DOHH2 (cell line): ENCODE measurements around the gene TXNRD2.

ENCODE experiments used
- H3F3A ChIP-seq: fragments of 200-600 bp; sonication (generic), shearing (Covaris generic); 2 replicates; pipeline ENCODE4 v1.6.0; 2016; ENCODE audit warnings: antibody characterized with exemption, mild to moderate bottlenecking; ENCODE audit not compliant: control insufficient read depth, insufficient read depth
- H3K27ac ChIP-seq: fragments of 200-600 bp; sonication (generic); 2 replicates; pipeline ENCODE4 v1.5.1; 2014; ENCODE audit warnings: low read depth, mild to moderate bottlenecking, low read length, moderate library complexity
- H3K27me3 ChIP-seq: fragments of 200-600 bp; sonication (generic); 2 replicates; pipeline ENCODE4 v1.6.1; 2014; ENCODE audit warnings: mild to moderate bottlenecking, low read length, mixed read lengths; ENCODE audit not compliant: control insufficient read depth
- H3K36me3 ChIP-seq: fragments of 200-600 bp; sonication (generic); 2 replicates; pipeline ENCODE4 v1.6.1; 2014; ENCODE audit warnings: mild to moderate bottlenecking, low read length, moderate library complexity, mixed read lengths; ENCODE audit not compliant: control insufficient read depth
- H3K4me1 ChIP-seq: fragments of 200-600 bp; sonication (generic); 2 replicates; pipeline ENCODE4 v1.6.1; 2014; ENCODE audit warnings: mild to moderate bottlenecking, low read length, mixed read lengths; ENCODE audit not compliant: control insufficient read depth
- H3K4me2 ChIP-seq: fragments of 200-600 bp; sonication (generic); 2 replicates; pipeline ENCODE4 v1.6.0; 2014; ENCODE audit warnings: mild to moderate bottlenecking, low read length, moderate library complexity
- H3K4me3 ChIP-seq: fragments of 200-600 bp; sonication (generic); 2 replicates; pipeline ENCODE4 v1.5.1; 2014; ENCODE audit warnings: mild to moderate bottlenecking, low read length, mixed read lengths
- H3K79me2 ChIP-seq: fragments of 200-600 bp; sonication (generic); 2 replicates; pipeline ENCODE4 v1.6.1; 2014; ENCODE audit warnings: mild to moderate bottlenecking, low read length, mixed read lengths; ENCODE audit not compliant: control insufficient read depth
- H3K9me2 ChIP-seq: fragments of 200-600 bp; sonication (generic); replicated peaks from 2 replicates; pipeline ENCODE4 v1.6.1; 2014; ENCODE audit warnings: mild to moderate bottlenecking, low read length, mixed read lengths; ENCODE audit not compliant: control insufficient read depth
- H3K9me3 ChIP-seq: fragments of 200-600 bp; sonication (generic); 2 replicates; pipeline ENCODE4 v1.6.1; 2014; ENCODE audit warnings: antibody characterized with exemption, low read length, mixed read lengths; ENCODE audit not compliant: control insufficient read depth, insufficient read depth
- H4K20me1 ChIP-seq: fragments of 200-600 bp; sonication (generic); 2 replicates; pipeline ENCODE4 v1.6.0; 2014; ENCODE audit warnings: low read depth, mild to moderate bottlenecking, antibody characterized with exemption, low read length, moderate library complexity; ENCODE audit not compliant: control insufficient read depth, insufficient read depth
- EZH2phosphoT487 ChIP-seq: fragments of 200-600 bp; sonication (generic); IDR thresholded peaks from 2 replicates; pipeline ENCODE4 v1.6.1; 2017; ENCODE audit warnings: borderline replicate concordance, mild to moderate bottlenecking, antibody characterized with exemption, low read length, moderate library complexity, mixed read lengths
- TF ChIP-seq, protein P1 (sequence below): fragments of 200-600 bp; sonication (generic); IDR thresholded peaks from one replicate; pipeline ENCODE4 v1.5.1; 2014; ENCODE audit warnings: antibody characterized with exemption, mild to moderate bottlenecking, low read depth, low read length; ENCODE audit not compliant: poor library complexity, severe bottlenecking

Gene TXNRD2

DNA sequence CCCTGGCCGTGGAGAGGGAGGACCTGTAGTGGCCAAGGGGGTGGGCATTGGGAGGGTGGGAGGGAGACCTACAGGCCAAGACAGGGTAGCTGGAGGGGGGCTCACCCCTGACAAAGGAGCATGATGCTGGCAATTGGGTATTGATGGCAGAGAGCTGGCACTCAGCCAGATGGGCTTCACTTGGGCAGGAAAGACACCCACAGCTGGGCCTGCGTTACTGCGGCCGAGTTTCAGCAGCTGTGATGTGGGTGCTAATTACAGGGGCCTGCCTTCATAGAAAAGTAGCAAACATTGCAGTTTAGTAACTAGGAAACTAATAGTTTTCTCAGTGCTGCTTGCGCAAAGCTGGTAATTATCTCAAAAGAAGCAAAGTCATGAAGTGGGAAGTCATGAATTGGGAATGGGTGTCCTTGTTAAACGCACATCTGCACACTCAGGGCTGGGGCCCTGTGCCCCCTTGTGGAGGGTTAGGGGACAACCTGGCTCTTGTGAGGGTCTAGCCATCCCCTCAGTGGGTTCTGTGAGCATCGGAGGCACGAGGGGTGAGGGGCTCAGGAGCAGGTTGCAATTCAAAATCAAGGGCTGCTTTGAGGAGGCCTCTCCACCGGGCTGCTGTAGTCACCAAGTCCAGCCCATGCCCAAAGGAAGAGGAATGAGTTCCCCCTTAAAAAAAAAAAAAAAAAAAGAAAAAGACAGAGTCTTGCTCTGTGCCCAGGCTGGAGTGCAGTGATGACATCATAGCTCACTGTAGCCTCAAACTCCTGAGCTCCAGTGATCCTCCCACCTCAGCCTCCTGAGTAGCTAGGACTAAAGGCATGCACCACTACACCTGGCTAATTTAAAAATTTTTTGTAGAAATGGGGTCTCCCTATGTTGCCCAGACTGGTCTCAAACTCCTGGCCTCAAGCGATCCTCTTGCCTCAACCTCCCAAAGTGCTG lies 24.4 kb upstream of the TXNRD2 start:
- Histone ChIP-seq H3K36me3 (peaks cover 34% of the 10 kb centered on the region), H3K4me2 (no peak overlapping the region), H3K27ac (no peak overlapping the region), H3F3A (no peaks in the 10 kb centered on the region), H4K20me1 (0 out of 2 replicates have a peak, but pooled peaks cover 4% of the 10 kb centered on the region), H3K79me2 (no peaks in the 10 kb centered on the region), H3K9me3 (no peaks in the 10 kb centered on the region), H3K9me2 (no peaks in the 10 kb centered on the region), H3K4me3 (no peak overlapping the region), H3K4me1 (no peaks in the 10 kb centered on the region), H3K27me3 (no peaks in the 10 kb centered on the region)
- TF ChIP-seq, protein P1, sequence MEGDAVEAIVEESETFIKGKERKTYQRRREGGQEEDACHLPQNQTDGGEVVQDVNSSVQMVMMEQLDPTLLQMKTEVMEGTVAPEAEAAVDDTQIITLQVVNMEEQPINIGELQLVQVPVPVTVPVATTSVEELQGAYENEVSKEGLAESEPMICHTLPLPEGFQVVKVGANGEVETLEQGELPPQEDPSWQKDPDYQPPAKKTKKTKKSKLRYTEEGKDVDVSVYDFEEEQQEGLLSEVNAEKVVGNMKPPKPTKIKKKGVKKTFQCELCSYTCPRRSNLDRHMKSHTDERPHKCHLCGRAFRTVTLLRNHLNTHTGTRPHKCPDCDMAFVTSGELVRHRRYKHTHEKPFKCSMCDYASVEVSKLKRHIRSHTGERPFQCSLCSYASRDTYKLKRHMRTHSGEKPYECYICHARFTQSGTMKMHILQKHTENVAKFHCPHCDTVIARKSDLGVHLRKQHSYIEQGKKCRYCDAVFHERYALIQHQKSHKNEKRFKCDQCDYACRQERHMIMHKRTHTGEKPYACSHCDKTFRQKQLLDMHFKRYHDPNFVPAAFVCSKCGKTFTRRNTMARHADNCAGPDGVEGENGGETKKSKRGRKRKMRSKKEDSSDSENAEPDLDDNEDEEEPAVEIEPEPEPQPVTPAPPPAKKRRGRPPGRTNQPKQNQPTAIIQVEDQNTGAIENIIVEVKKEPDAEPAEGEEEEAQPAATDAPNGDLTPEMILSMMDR: peak; percentile 62
- TF ChIP-seq EZH2phosphoT487: no peak

DNA sequence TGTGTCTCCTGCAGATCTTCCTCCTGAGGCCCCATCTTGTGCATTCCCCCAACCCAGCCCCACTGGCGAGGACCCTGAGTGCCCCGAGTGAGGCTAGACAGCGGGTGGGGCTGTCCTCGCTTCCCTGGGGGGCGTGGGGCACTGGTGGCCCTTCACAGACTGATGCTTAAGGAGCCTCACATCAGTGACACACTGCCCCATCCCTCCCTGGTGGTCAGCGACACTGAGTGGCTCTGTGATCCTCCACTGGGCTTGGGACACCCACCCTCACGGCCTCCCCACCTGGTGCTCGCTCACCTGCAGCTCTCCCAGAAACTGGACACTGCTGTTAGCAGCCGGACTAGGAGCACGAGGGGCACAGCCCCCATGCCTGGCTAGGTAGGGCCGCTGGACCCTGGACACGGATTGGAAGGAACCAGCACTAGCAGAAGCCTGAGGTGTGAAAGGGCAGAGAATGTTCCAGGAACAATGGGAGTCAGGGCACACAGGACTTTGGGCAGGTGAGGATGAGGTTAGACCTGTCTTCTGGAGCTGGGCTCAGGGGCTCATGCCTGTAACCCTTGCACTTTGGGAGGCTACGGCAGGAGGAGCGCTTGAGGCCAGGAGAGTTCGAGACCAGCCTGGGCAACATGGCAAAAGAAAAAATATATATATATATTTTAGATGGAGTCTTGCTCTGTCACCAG lies 23.2 kb upstream of the TXNRD2 start:
- Histone ChIP-seq H4K20me1 (0 out of 2 replicates have a peak, but pooled peaks cover 4% of the 10 kb centered on the region), H3K79me2 (no peaks in the 10 kb centered on the region), H3K27ac (no peak overlapping the region), H3K9me2 (no peaks in the 10 kb centered on the region), H3F3A (0 out of 2 replicates have a peak, but pooled peaks cover 3% of the 10 kb centered on the region), H3K4me3 (no peak overlapping the region), H3K9me3 (no peaks in the 10 kb centered on the region), H3K4me2 (no peak overlapping the region), H3K27me3 (no peaks in the 10 kb centered on the region), H3K36me3 (peaks cover 34% of the 10 kb centered on the region), H3K4me1 (no peaks in the 10 kb centered on the region)
- TF ChIP-seq, protein P1: no peak

DNA sequence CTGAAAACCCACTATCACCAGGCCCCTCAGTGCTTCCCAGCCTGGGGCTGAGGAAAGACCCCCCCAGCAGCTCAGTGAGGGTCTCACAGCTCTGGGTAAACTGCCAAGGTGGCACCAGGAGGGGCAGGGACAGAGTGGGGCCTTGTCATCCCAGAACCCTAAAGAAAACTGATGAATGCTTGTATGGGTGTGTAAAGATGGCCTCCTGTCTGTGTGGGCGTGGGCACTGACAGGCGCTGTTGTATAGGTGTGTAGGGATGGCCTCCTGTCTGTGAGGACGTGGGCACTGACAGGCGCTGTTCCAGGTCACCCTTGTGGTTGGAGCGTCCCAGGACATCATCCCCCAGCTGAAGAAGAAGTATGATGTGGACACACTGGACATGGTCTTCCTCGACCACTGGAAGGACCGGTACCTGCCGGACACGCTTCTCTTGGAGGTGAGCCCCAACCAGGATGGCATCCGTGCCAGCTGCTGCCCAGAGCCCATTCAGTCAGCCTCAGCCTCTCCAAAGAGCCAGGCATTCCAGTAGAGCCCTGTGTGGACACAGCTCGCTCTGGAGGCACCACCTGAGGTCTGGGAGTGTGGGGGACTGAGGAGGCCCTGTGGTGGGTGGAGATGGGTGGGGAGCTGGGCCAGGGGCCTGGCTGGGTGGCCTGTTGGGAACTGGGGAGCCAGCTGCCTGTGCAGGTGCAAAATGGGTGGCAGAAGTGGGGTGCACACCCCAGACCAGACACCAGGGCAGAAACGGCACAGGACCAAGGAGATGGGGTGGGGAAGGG lies 22.4 kb upstream of the TXNRD2 start:
- Histone ChIP-seq H3K27me3 (no peaks in the 10 kb centered on the region), H3K4me2 (no peak overlapping the region), H3K9me2 (no peaks in the 10 kb centered on the region), H3K36me3 (peaks cover 34% of the 10 kb centered on the region), H3K79me2 (no peaks in the 10 kb centered on the region), H3K4me3 (no peak overlapping the region), H4K20me1 (0 out of 2 replicates have a peak, but pooled peaks cover 4% of the 10 kb centered on the region), H3K4me1 (no peaks in the 10 kb centered on the region), H3K9me3 (no peaks in the 10 kb centered on the region), H3F3A (0 out of 2 replicates have a peak, but pooled peaks cover 3% of the 10 kb centered on the region), H3K27ac (no peak overlapping the region)
- no peak for TF ChIP-seq EZH2phosphoT487
- TF ChIP-seq, protein P1: no peak
